Measurements from ENCODE around the gene ARMC9. TPM values are rescaled to one million over a fixed set of nuclear protein-coding genes. Genes with fewer than 3 reads are reported as not detected.

ARMC9 gene
- total and polyA plus RNA-seq, 2 experiments from 2014 or later = 22.5 to 23.7 TPM

- TF ChIP-seq EZH2phosphoT487 (IDR thresholded peaks at IDR 0.05; ENCODE audit: low read depth, severe bottlenecking, unreplicated experiment) (no peak), EZH2 (IDR thresholded peaks at IDR 0.05; ENCODE audit: borderline replicate concordance) (no peak), CTCF (IDR thresholded peaks at IDR 0.05; ENCODE audit: poor library complexity) (no peak)
- H3K4me2 ChIP-seq = no peak overlapping the region
- H4K20me1 ChIP-seq (ENCODE audit: insufficient read depth, poor library complexity, severe bottlenecking) = no peaks in the 10 kb centered on the region
- no peak overlapping the region for H3K27ac ChIP-seq
- no peaks in the 10 kb centered on the region for H3K36me3 ChIP-seq (replicated peaks; ENCODE audit: insufficient read depth, low read depth)
- H3K79me2 ChIP-seq = no peaks in the 10 kb centered on the region
- no peaks in the 10 kb centered on the region for H3K9me3 ChIP-seq (ENCODE audit: low read depth)
- H3K27me3 ChIP-seq = no peaks in the 10 kb centered on the region
- H2AFZ ChIP-seq = no peak overlapping the region
- 94% methylated on average over 4 of the region's 4 CpGs for WGBS (ENCODE audit: low lambda C conversion rate, missing lambda C conversion rate)
- DNase-seq (ENCODE audit: low spot score) = no peak
- no peak overlapping the region for H3K4me3 ChIP-seq
- no peaks in the 10 kb centered on the region for H3K4me1 ChIP-seq (ENCODE audit: insufficient read depth)
- H3K9me2 ChIP-seq (replicated peaks; ENCODE audit: insufficient read depth) = no peaks in the 10 kb centered on the region
These were observed 29.8 kb upstream of the ARMC9 start for GRCh38 chr2:231168460-231169139.

GRCh38 chr2:231169488-231169887 is 28.9 kb upstream of the ARMC9 start:
- Histone ChIP-seq H3K9me3 (ENCODE audit: low read depth) (no peaks in the 10 kb centered on the region), H3K27me3 (no peaks in the 10 kb centered on the region), H4K20me1 (ENCODE audit: insufficient read depth, poor library complexity, severe bottlenecking) (no peaks in the 10 kb centered on the region), H3K36me3 (replicated peaks; ENCODE audit: insufficient read depth, low read depth) (no peaks in the 10 kb centered on the region), H3K27ac (no peak overlapping the region), H3K4me2 (no peak overlapping the region), H3K79me2 (no peaks in the 10 kb centered on the region), H3K9me2 (replicated peaks; ENCODE audit: insufficient read depth) (no peaks in the 10 kb centered on the region), H3K4me1 (ENCODE audit: insufficient read depth) (no peaks in the 10 kb centered on the region), H3K4me3 (no peak overlapping the region), H2AFZ (no peak overlapping the region)
- no peak for DNase-seq (ENCODE audit: low spot score)
- 51% methylated on average over 3 of the region's 3 CpGs for WGBS (ENCODE audit: low lambda C conversion rate, missing lambda C conversion rate)
- TF ChIP-seq CTCF (IDR thresholded peaks at IDR 0.05; ENCODE audit: poor library complexity) (no peak), EZH2phosphoT487 (IDR thresholded peaks at IDR 0.05; ENCODE audit: low read depth, severe bottlenecking, unreplicated experiment) (no peak), EZH2 (IDR thresholded peaks at IDR 0.05; ENCODE audit: borderline replicate concordance) (no peak)

DNA sequence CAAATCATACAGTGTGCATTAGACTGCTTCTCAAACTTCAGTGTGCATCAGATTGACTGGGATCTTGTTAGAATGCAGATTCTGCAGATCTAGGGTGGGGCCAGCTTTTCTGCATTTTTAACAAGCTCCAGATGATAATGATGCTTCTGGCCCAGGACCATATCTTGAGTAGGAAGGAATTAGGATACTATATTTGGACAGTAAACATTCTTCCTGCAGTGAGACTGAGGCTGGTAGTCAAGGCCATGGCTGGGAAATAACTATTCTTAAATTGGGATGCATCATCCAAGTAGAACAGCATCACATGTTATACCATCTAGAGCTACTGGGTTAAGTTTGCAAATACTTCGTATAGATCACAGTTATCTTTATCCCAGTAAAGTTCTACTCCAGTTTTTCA is 28.4 kb upstream of the ARMC9 start:
- 79% methylated on average over 1 of the region's 1 CpG for WGBS (ENCODE audit: low lambda C conversion rate, missing lambda C conversion rate)

More for the DNA sequence above, 28.4 kb upstream of the ARMC9 start:
- H3K4me1 ChIP-seq (ENCODE audit: insufficient read depth) = no peaks in the 10 kb centered on the region
- H3K79me2 ChIP-seq = no peaks in the 10 kb centered on the region
- no peak overlapping the region for H3K4me2 ChIP-seq
- DNase-seq (ENCODE audit: low spot score) = no peak
- H4K20me1 ChIP-seq (ENCODE audit: insufficient read depth, poor library complexity, severe bottlenecking) = no peaks in the 10 kb centered on the region
- H3K27ac ChIP-seq = no peak overlapping the region
- H3K27me3 ChIP-seq = no peaks in the 10 kb centered on the region
- H2AFZ ChIP-seq = no peak overlapping the region
- H3K9me2 ChIP-seq (replicated peaks; ENCODE audit: insufficient read depth) = no peaks in the 10 kb centered on the region
- no peaks in the 10 kb centered on the region for H3K36me3 ChIP-seq (replicated peaks; ENCODE audit: insufficient read depth, low read depth)
- TF ChIP-seq EZH2 (IDR thresholded peaks at IDR 0.05; ENCODE audit: borderline replicate concordance) (no peak), CTCF (IDR thresholded peaks at IDR 0.05; ENCODE audit: poor library complexity) (no peak), EZH2phosphoT487 (IDR thresholded peaks at IDR 0.05; ENCODE audit: low read depth, severe bottlenecking, unreplicated experiment) (no peak)
- no peaks in the 10 kb centered on the region for H3K9me3 ChIP-seq (ENCODE audit: low read depth)
- H3K4me3 ChIP-seq = no peak overlapping the region
